Astrocyte (in vitro differentiated cells and primary cell): Measurements from ENCODE around the gene ASGR1.

Experiments
- CTCF ChIP-seq: IDR thresholded peaks from 2 replicates; pipeline ENCODE4 v1.5.1; 2011; ENCODE audit warnings: low read depth, mild to moderate bottlenecking, inconsistent platforms, low read length, moderate library complexity; ENCODE audit not compliant: insufficient read depth
- EZH2 ChIP-seq: IDR thresholded peaks from 2 replicates; pipeline ENCODE4 v1.6.1; 2012; ENCODE audit warnings: mild to moderate bottlenecking, low read length, inconsistent platforms; ENCODE audit not compliant: insufficient read depth

- TF ChIP-seq CTCF, result no peak
- no peak for TF ChIP-seq EZH2
Measured at GRCh38 chr17:7215652-7216180, 36.5 kb upstream of the ASGR1 start.
